Eye (tissue), 1 donor: ENCODE results near the gene RNU6-8.

Source experiments
- DNase-seq: peaks from one replicate; pipeline ENCODE4 v3.0.0-alpha.2; 2015

RNU6-8 gene

GRCh38 chr14:32202998-32203882, at the start of gene RNU6-8:
Gene RNU6-8, minus strand, starts transcription at chr14:32203269.
- DNase-seq: peak; percentile 97

GRCh38 chr14:32252030-32252670, 49.1 kb upstream of the RNU6-8 start:
- peak; percentile 89 for DNase-seq

- no peak for DNase-seq
Measured at GRCh38 chr14:32251530-32251929, 48.5 kb upstream of the RNU6-8 start.

DNA sequence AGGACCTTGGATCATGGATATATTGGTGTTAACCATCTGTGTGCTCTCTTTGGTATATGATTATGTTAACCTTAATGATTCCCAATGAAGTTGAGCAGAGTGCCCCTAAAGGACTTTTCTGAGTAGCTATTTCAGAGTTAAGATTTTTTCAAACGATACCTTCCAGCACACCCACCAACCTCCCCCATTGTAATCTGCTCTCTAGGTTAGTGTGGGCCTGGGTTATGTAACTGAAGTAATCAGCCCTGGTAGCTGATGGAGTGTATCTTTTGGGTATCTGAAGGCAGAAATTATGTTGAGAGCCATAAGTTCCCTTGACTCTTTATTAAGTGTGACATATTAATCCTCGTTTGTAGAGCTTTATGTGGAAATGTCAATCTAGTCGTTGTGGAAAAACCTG, 47.6 kb upstream of the RNU6-8 start:
- DNase-seq: no peak

GRCh38 chr14:32249780-32250179, 46.7 kb upstream of the RNU6-8 start:
- no peak for DNase-seq

- no peak for DNase-seq
Measured at GRCh38 chr14:32249371-32249770, 46.3 kb upstream of the RNU6-8 start.

DNA sequence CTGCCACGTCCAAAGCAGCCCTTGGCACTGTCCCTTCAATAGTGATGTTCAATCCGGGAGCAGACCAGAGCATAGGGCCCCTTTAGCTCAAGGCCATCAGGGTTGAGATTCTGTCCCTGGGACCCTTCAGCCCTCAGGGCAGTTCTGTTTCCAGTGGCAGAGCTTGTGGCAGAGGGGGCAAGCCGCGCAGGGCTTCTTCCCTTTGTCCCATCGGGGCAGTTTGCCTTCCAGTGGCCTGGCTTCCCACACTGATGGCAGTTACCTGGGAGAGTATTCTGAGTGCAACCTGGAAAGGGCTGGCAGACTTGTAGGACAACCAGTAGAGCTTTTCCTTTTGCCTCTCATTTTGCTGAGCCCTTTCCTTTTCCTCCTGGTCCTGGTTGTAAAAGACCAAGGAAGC, 43.7 kb upstream of the RNU6-8 start:
- no peak for DNase-seq

DNA sequence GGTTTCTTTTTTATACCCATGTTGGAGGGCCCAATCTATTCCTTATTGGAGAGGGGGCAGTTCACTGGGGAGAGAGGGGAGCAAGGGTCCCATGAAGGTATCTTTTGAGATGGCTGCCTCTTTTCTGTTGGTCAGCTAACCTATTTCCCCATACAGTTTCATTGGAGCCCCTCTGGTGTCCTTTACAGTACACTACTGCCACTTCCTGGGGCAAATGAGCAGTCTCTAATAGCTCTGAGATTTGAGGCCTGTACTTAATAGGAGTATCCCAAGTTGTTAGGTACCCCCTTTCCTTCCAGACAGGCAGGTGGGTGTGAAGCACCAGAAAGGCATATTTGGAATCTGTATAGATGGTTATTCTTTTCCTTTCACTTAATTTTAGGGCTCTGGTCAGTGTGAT, 41.3 kb upstream of the RNU6-8 start:
- DNase-seq: no peak

GRCh38 chr14:32233260-32233659, 30.2 kb upstream of the RNU6-8 start:
- DNase-seq: no peak

DNA sequence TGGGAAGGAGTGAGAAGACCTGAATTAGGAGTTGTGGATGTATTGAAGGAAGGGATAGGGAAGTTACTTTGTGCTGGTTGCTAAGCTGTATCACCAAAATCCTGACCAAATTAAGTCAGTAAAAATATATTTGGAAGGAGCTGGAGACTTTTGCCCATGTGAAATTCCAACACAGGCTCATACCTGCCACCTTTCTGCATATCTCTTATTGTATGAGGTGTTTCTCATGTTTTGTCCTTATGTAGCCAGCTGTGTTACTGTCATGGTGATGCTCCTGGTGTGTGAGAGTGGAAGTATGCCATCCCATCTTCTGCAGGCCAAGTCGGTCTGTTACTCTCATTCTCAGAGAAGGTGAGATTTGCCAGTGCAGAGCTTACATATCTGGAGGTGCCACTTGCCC, 29.4 kb upstream of the RNU6-8 start:
- no peak for DNase-seq

- DNase-seq: no peak
Measured at GRCh38 chr14:32230695-32231280, 27.7 kb upstream of the RNU6-8 start.

DNA sequence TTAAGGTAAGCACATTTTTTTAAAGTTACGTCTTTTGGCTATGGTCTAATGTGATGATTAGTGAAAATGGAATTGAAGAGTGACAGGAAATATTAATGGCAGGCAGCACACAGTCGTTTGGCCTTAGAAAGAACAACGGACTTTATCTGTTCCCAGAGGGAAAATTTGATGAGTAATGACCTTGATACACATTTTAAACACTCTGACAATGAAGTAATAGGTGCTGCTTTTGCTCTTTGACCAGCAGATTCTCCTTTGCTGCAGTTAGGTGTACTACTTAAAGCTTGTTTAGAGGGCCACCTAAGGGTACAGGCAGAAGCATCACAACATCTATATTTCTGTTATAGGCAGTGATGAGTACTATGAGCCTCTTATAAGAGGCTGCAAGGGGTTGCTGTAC, 27.1 kb upstream of the RNU6-8 start:
- no peak for DNase-seq

DNA sequence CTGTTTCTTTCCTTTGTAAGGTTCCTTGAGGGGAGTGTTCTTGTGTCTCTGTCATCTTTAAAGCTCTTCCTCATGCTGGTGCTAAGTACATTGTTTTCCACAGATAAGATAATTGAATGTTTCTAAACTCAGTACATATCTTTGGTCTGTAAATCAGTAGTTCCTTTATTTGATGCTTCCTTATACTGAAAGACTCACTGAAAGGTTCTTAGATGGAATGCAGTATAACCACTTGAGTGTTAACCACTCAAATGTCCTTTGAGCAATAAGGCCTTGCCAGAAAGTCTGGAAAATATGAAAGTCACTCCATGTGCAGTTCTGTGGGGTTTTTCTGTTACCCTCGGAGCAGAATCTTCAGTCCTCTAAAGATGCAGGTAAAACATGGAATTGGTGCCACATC, 23.0 kb upstream of the RNU6-8 start:
- no peak for DNase-seq

- DNase-seq: no peak
Measured at GRCh38 chr14:32225378-32225920, 22.4 kb upstream of the RNU6-8 start.

- peak; percentile 45 for DNase-seq
Measured at GRCh38 chr14:32224737-32225377, 21.8 kb upstream of the RNU6-8 start.

GRCh38 chr14:32217301-32217700, 14.2 kb upstream of the RNU6-8 start:
- no peak for DNase-seq

GRCh38 chr14:32212833-32213232, 9.8 kb upstream of the RNU6-8 start:
- DNase-seq: no peak

DNA sequence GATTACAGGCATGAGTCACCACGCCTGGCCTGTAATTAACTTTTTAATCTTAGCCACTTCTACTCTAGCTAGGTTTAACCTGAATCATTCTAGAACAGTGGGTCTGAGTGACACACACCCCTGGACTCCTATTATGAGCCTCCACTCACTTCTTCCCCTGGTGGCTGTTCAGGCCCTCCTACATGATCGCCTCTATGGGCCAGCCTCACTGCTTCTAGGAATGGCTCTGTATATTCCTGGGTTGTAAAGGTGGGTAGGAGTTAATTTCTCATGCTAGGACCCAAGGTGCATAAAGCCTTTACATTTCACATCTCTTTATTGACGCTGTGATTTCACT, 8.0 kb upstream of the RNU6-8 start:
- no peak for DNase-seq

GRCh38 chr14:32209471-32209870, 6.4 kb upstream of the RNU6-8 start:
- no peak for DNase-seq

DNA sequence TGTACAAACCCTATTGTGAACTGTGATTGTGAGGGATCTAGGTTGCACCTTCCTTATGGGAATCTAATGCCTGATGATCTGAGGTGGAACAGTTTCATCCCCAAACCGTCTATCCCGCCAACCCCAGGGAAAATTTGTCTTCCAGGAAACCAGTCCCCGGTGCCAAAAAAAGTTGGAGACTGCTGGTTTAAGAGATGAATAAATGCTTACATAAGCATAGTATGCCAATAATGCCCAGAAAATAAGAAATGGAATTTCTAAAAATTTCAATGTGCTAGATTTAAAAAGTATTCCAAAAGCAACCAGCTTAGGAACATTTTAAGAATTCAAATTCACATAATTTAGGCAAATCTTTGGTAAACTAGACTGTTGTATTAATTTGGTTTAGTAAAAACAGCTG, 5.4 kb upstream of the RNU6-8 start:
- no peak for DNase-seq

GRCh38 chr14:32206552-32206951, 3.5 kb upstream of the RNU6-8 start:
- no peak for DNase-seq

- DNase-seq: no peak
Measured at GRCh38 chr14:32205984-32206383, 2.9 kb upstream of the RNU6-8 start.

DNA sequence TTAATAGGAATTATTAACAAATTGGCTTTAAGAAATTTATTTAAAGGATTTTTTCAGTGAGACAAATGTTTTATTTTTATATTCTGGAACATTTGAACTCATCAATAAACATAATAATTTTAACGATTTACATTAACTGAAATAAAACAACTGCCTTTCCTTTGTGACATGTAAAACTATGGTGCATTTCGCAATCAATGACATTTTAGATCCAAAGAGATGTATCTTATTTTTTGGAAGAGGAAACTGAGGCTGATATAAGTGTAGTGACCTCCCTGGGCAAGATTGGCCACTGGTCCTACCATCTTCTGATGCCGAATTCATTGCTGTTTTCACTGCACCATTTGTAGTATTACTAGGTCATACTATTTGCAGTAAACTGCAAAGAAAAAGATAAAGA, 2.5 kb upstream of the RNU6-8 start:
- DNase-seq: no peak
